ENCODE data around the gene PROM2. TPM values are rescaled to one million over a fixed set of nuclear protein-coding genes. Genes with fewer than 3 reads are reported as not detected.

The PROM2 gene
- total RNA-seq, 2 experiments from 2014 or later: 0.23 to 0.44 TPM

- no peaks in the 10 kb centered on the region for H3K36me3 Mint-ChIP-seq (ENCODE audit: low read depth)
- no peaks in the 10 kb centered on the region for H3K27me3 Mint-ChIP-seq
- H3K9me3 Mint-ChIP-seq (ENCODE audit: low read depth): no peaks in the 10 kb centered on the region
- DNase-seq: no peak
- no peak overlapping the region for H3K4me3 Mint-ChIP-seq
- ChIA-PET CTCF (no interaction called here), POLR2A (no interaction called here)
- H3K27ac Mint-ChIP-seq: no peak overlapping the region
- H3K4me1 Mint-ChIP-seq: no peaks in the 10 kb centered on the region
- intact Hi-C loops (cut with DNase I, micrococcal nuclease): no loop called here
- ATAC-seq: no peak
Measured at GRCh38 chr2:95278637-95279225, 4.5 kb downstream of the PROM2 start.

GRCh38 chr2:95279435-95280035 lies 5.3 kb downstream of the PROM2 start:
- DNase-seq (no peak), ATAC-seq (no peak)
- H3K4me3 Mint-ChIP-seq: no peak overlapping the region
- no peaks in the 10 kb centered on the region for H3K27me3 Mint-ChIP-seq
- intact Hi-C loops (cut with DNase I, micrococcal nuclease): no loop called here
- ChIA-PET POLR2A (no interaction called here), CTCF (no interaction called here)
- H3K27ac Mint-ChIP-seq: no peak overlapping the region
- H3K36me3 Mint-ChIP-seq (ENCODE audit: low read depth): no peaks in the 10 kb centered on the region
- H3K4me1 Mint-ChIP-seq: no peaks in the 10 kb centered on the region
- H3K9me3 Mint-ChIP-seq (ENCODE audit: low read depth): no peaks in the 10 kb centered on the region

- Mint-ChIP-seq H3K27me3 (no peaks in the 10 kb centered on the region), H3K36me3 (ENCODE audit: low read depth) (no peaks in the 10 kb centered on the region), H3K9me3 (ENCODE audit: low read depth) (no peaks in the 10 kb centered on the region), H3K27ac (no peak overlapping the region), H3K4me3 (no peak overlapping the region), H3K4me1 (no peaks in the 10 kb centered on the region)
- POLR2A ChIA-PET: no interaction called here
- CTCF ChIA-PET: no interaction called here
- ATAC-seq (no peak), DNase-seq (no peak)
- intact Hi-C loops (cut with DNase I, micrococcal nuclease): no loop called here
Measured at GRCh38 chr2:95281071-95281470, 6.8 kb downstream of the PROM2 start.

- H3K36me3 Mint-ChIP-seq (ENCODE audit: low read depth): no peaks in the 10 kb centered on the region
- no peaks in the 10 kb centered on the region for H3K27me3 Mint-ChIP-seq
- POLR2A ChIA-PET: no interaction called here
Measured at GRCh38 chr2:95281786-95282185, 7.5 kb downstream of the PROM2 start.

GRCh38 chr2:95282458-95282857 lies 8.2 kb downstream of the PROM2 start:
- no peak for ATAC-seq
- H3K36me3 Mint-ChIP-seq (ENCODE audit: low read depth): no peaks in the 10 kb centered on the region
- no peak overlapping the region for H3K27ac Mint-ChIP-seq
- H3K4me3 Mint-ChIP-seq: no peak overlapping the region
- H3K4me1 Mint-ChIP-seq: no peaks in the 10 kb centered on the region
- ChIA-PET CTCF (interaction anchor here (0.9 kb wide), 1 partner anchor 9 kb away, joined by 3 read pairs; no protein-coding TSS in a partner anchor), POLR2A (no interaction called here)
- H3K9me3 Mint-ChIP-seq (ENCODE audit: low read depth): no peaks in the 10 kb centered on the region
- DNase-seq: no peak
- intact Hi-C loops (cut with DNase I, micrococcal nuclease): no loop called here
- no peaks in the 10 kb centered on the region for H3K27me3 Mint-ChIP-seq

More at GRCh38 chr2:95281786-95282185, 7.5 kb downstream of the PROM2 start:
- H3K4me1 Mint-ChIP-seq: no peaks in the 10 kb centered on the region
- no peak overlapping the region for H3K4me3 Mint-ChIP-seq
- ATAC-seq (no peak), DNase-seq (no peak)
- H3K9me3 Mint-ChIP-seq (ENCODE audit: low read depth): no peaks in the 10 kb centered on the region
- H3K27ac Mint-ChIP-seq: no peak overlapping the region
- intact Hi-C loops (cut with DNase I, micrococcal nuclease): no loop called here
- CTCF ChIA-PET: no interaction called here

GRCh38 chr2:95283562-95283961 lies 9.3 kb downstream of the PROM2 start:
- no peak for ATAC-seq
- Mint-ChIP-seq H3K36me3 (ENCODE audit: low read depth) (no peaks in the 10 kb centered on the region), H3K4me1 (no peaks in the 10 kb centered on the region), H3K27me3 (no peaks in the 10 kb centered on the region), H3K4me3 (no peak overlapping the region), H3K9me3 (ENCODE audit: low read depth) (no peaks in the 10 kb centered on the region), H3K27ac (no peak overlapping the region)
- intact Hi-C loops (cut with DNase I, micrococcal nuclease): no loop called here
- CTCF ChIA-PET: no interaction called here
- no peak for DNase-seq
- POLR2A ChIA-PET: no interaction called here

GRCh38 chr2:95284886-95285541 lies 10.8 kb downstream of the PROM2 start:
- Mint-ChIP-seq H3K4me3 (no peak overlapping the region), H3K4me1 (no peaks in the 10 kb centered on the region), H3K27ac (no peak overlapping the region), H3K36me3 (ENCODE audit: low read depth) (no peaks in the 10 kb centered on the region), H3K27me3 (no peaks in the 10 kb centered on the region), H3K9me3 (ENCODE audit: low read depth) (peaks cover under 1% of the 10 kb centered on the region)
- CTCF ChIA-PET: no interaction called here
- ATAC-seq: no peak
- POLR2A ChIA-PET: no interaction called here
- intact Hi-C loops (cut with DNase I, micrococcal nuclease): no loop called here
- DNase-seq: no peak

- Mint-ChIP-seq H3K9me3 (ENCODE audit: low read depth) (peaks cover 6% of the 10 kb centered on the region), H3K4me1 (no peaks in the 10 kb centered on the region), H3K27ac (no peak overlapping the region), H3K27me3 (no peaks in the 10 kb centered on the region), H3K4me3 (no peak overlapping the region), H3K36me3 (ENCODE audit: low read depth) (no peaks in the 10 kb centered on the region)
- intact Hi-C loops (cut with DNase I, micrococcal nuclease): no loop called here
- ChIA-PET CTCF (no interaction called here), POLR2A (no interaction called here)
- DNase-seq (no peak), ATAC-seq (no peak)
Measured at GRCh38 chr2:95285542-95285932, 11.3 kb downstream of the PROM2 start.

- Mint-ChIP-seq H3K27me3 (no peaks in the 10 kb centered on the region), H3K36me3 (ENCODE audit: low read depth) (no peaks in the 10 kb centered on the region)
- CTCF ChIA-PET: no interaction called here
Measured at GRCh38 chr2:95287336-95287735, 13.1 kb downstream of the PROM2 start.

GRCh38 chr2:95287806-95288205 lies 13.6 kb downstream of the PROM2 start:
- no peak for ATAC-seq
- DNase-seq: no peak
- Mint-ChIP-seq H3K27me3 (no peaks in the 10 kb centered on the region), H3K4me3 (no peak overlapping the region), H3K4me1 (no peaks in the 10 kb centered on the region), H3K9me3 (ENCODE audit: low read depth) (peaks cover 21% of the 10 kb centered on the region), H3K27ac (no peak overlapping the region), H3K36me3 (ENCODE audit: low read depth) (no peaks in the 10 kb centered on the region)
- ChIA-PET CTCF (no interaction called here), POLR2A (no interaction called here)
- intact Hi-C loops (cut with DNase I, micrococcal nuclease): no loop called here

More at GRCh38 chr2:95287336-95287735, 13.1 kb downstream of the PROM2 start:
- intact Hi-C loops (cut with DNase I, micrococcal nuclease): no loop called here
- DNase-seq: no peak
- no peaks in the 10 kb centered on the region for H3K4me1 Mint-ChIP-seq
- ATAC-seq: no peak
- H3K27ac Mint-ChIP-seq: no peak overlapping the region
- POLR2A ChIA-PET: no interaction called here
- no peak overlapping the region for H3K4me3 Mint-ChIP-seq
- peaks cover 21% of the 10 kb centered on the region for H3K9me3 Mint-ChIP-seq (ENCODE audit: low read depth)

- Mint-ChIP-seq H3K4me1 (no peaks in the 10 kb centered on the region), H3K27ac (no peak overlapping the region), H3K27me3 (no peaks in the 10 kb centered on the region), H3K9me3 (ENCODE audit: low read depth) (peaks cover 21% of the 10 kb centered on the region), H3K36me3 (ENCODE audit: low read depth) (no peaks in the 10 kb centered on the region), H3K4me3 (no peak overlapping the region)
- DNase-seq (no peak), ATAC-seq (no peak)
- CTCF ChIA-PET: no interaction called here
- POLR2A ChIA-PET: no interaction called here
- intact Hi-C loops (cut with DNase I, micrococcal nuclease): no loop called here
Measured at GRCh38 chr2:95289253-95289652, 15.0 kb downstream of the PROM2 start.

GRCh38 chr2:95291222-95291621 lies 17.0 kb downstream of the PROM2 start:
- intact Hi-C loops (cut with DNase I, micrococcal nuclease): no loop called here
- H3K4me1 Mint-ChIP-seq: no peaks in the 10 kb centered on the region
- no peak overlapping the region for H3K27ac Mint-ChIP-seq

More at GRCh38 chr2:95291222-95291621, 17.0 kb downstream of the PROM2 start:
- ChIA-PET POLR2A (no interaction called here), CTCF (interaction anchor here (1.2 kb wide), 1 partner anchor 9 kb away, joined by 3 read pairs; no protein-coding TSS in a partner anchor)
- DNase-seq (no peak), ATAC-seq (no peak)
- no peak overlapping the region for H3K4me3 Mint-ChIP-seq
- H3K27me3 Mint-ChIP-seq: no peaks in the 10 kb centered on the region
- peaks cover 21% of the 10 kb centered on the region for H3K9me3 Mint-ChIP-seq (ENCODE audit: low read depth)
- H3K36me3 Mint-ChIP-seq (ENCODE audit: low read depth): no peaks in the 10 kb centered on the region

All from activated CD4-positive, alpha-beta T cell treated with anti-CD3 and anti-CD28 coated beads for 36 hours (primary cell).